Measurements from ENCODE around the gene ACVR1.

ACVR1 gene

DNA sequence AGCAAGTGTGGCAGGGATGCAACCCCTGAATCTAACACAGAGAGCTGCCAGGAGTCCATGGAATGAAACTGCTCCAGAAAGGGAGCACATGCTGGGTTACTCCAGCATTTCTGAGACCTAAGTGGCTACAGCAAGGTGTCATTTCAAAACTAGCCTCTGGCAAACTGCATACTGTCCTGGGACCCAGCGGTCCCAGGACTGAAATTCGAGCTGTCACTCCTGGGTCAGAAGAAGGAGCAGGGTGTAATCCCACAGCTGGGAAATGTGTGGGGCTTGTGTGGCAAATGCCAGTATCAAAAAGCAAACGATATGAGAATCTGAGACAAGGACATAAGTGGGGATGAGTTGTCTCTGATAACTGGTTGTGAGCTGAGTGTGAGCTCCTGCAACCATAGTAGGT lies 177.1 kb downstream of the ACVR1 start:
- no peak for DNase-seq (ENCODE audit: low read depth)

GRCh38 chr2:157698430-157698829 lies 177.7 kb downstream of the ACVR1 start:
- DNase-seq (ENCODE audit: low read depth) = no peak

- no peak for DNase-seq (ENCODE audit: low read depth)
Observed at GRCh38 chr2:157696036-157696435, 180.1 kb downstream of the ACVR1 start.

- DNase-seq (ENCODE audit: low read depth) = no peak
Observed at GRCh38 chr2:157692768-157693167, 183.4 kb downstream of the ACVR1 start.

DNA sequence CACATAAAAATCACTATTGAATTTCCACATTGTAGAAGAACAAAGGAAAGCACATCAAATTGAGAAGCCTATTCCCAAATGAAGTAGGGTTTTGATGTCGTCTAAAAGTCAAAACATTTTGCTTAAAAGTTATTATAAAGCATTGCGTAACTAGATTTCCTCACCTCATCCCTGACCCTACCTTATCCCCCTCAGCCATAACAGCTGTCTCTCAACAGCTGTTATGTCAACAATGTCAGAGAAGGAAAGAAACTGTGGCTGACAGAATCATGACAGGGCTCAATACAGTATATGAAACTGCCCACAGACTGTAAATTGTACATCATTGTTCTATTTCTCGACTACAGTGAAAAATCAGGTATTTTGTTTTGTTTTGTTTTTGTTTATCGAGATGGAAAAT lies 184.4 kb downstream of the ACVR1 start:
- DNase-seq (ENCODE audit: low read depth) = no peak

GRCh38 chr2:157691131-157691530 lies 185.0 kb downstream of the ACVR1 start:
- no peak for DNase-seq (ENCODE audit: low read depth)

All from activated T-cell treated with anti-CD3 and anti-CD28 coated beads for 24 hours (primary cell).